C4-2B (cell line): ENCODE data around the gene ZNF516.

Experiments used
- CTCF ChIP-seq: fragments of 450-650 bp; conservative IDR thresholded peaks from 2 replicates; pipeline ENCODE4 v1.5.1; 2017; ENCODE audit warnings: mild to moderate bottlenecking
- ZFX ChIP-seq: fragments of 450-650 bp; IDR thresholded peaks from 2 replicates; pipeline ENCODE4 v1.6.1; 2017

GRCh38 chr18:76447258-76447890 lies 47.7 kb downstream of the ZNF516 start:
- TF ChIP-seq CTCF (no peak), ZFX (no peak)
